HUDEP-2 (cell line): ENCODE data around the gene RXFP4.
"Not testable (repeated sequence)": the region's sequence is repeated elsewhere in the genome, so short reads cannot be mapped to it uniquely, and the experiment has no call there.

Experiments
- DNase-seq, 76 experiments: peaks; one replicate each; lab custom pipeline; 2025; ENCODE audit not compliant: unreplicated experiment in 76 of 76; lab: John Stamatoyannopoulos, UW

RXFP4 gene

DNA sequence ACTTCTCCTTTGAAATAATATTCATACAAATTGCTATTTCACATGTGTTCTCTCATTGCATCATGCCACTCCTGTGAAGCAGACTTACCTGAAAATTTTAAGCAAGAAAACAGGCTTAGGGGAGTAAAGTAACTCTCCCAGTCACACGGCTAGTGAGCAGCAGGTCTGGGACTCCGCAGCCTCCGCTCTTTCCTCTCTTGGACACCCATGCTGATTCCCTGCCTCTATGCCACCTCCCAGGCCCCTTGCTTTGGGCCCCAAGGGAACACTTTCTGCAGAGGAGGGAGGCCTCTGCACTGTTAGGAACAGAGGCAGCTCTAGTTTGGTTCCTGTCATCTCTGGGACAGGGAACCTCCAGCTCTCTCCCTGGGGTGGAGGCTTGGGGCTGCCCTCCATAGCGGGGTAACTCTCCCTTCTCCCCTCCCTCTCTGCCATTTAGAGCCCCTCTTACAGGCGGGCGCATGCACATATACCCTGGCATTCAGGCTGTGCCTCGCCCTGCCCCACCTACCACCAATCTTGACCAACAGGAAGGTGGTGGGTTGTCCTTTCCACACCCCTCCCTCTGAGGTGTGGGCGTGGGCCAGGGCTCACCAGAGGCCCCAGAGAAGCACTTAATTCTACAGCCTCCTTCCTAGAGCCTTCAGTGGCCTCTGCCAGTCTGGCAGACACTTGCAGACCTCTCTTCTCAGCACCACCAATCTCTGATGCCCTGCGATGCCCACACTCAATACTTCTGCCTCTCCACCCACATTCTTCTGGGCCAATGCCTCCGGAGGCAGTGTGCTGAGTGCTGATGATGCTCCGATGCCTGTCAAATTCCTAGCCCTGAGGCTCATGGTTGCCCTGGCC is at the start of gene RXFP4:
RXFP4 (plus strand) TSS at position 646 of the 852 bp plus-strand sequence; CDS start at position 718, 72 bp downstream.
- peak in 24 of 76 experiments; percentile 5 to 45 (median 23) for DNase-seq

GRCh38 chr1:155892796-155893195 is 48.6 kb upstream of the RXFP4 start:
- DNase-seq = no peak

- no peak for DNase-seq
These were observed 47.9 kb upstream of the RXFP4 start for GRCh38 chr1:155893389-155894142.

- DNase-seq = not testable (repeated sequence)
These were observed 45.8 kb upstream of the RXFP4 start for GRCh38 chr1:155895617-155896016.

DNA sequence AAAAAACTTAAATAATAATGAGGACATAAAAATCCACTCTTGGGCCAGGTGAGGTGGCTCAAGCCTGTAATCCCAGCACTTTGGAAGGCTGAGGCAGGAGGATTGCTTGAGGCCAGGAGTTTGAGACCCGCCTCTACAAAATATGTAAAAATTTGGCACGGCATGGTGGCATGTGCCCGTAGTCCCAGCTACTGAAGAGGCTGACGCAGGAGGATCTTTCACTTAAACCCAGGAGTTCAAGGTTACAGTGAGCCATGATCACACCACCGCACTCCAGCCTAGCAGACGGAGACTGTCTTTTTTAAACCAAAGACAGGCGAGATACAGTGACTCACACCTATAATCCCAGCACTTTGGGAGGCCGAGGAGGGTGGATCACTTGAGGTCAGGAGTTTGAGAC is 45.0 kb upstream of the RXFP4 start:
- DNase-seq = not testable (repeated sequence)

DNA sequence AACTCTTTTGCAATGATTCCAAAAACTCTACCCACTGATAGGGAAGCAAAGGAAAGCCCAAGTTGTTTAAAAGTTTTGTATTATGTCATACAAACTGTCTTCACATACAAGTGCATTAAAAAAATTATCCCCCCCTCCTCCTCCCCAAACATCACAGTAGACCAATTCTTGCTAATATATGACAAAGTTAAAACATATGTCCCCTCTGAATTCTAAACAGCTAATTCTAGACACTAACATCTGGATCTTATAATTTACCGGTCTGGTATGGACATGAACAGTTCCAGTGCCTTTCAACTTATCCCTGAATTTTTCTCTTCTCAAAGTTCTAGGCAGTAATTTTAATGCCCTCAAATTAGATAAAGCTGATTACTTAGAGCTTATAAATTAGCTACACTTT is 43.7 kb upstream of the RXFP4 start:
- no peak for DNase-seq

DNA sequence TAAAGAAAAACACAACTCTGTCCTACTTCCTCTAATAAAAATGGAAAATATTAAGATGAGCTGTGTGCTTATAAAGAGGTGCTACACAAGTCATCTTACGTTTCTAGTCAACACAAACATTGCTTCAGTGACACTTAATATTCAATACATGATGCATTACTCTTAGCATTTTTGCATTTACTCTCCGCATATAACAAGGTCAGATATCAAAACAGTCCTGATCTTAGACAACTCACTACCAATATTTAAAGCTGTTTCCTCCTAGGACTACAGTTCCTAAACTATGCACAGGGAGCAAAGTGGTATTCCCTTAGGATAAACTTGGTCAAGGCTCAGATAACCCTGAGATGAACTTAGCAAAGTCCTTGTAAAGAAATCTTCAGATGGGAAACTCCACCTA is 42.5 kb upstream of the RXFP4 start:
- DNase-seq = no peak

DNA sequence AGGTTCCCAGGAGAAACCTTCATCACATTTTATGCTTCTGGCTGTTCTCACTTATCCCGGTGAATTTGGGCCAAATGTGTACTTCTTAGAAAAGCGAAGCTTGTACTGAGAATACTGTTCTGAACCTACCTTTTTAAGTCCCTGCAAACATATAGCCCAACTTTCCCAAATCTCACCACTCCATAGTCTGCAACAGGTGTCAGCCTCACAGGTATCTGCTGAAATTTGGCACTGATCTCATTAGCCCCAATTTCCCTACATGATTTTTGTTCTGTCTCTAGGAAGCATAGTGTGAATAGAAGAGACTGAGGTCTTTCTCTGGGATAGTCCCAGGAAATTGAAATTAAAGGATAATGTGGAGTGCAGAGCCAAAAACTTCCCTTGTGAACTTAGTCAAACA is 41.8 kb upstream of the RXFP4 start:
- DNase-seq = no peak

GRCh38 chr1:155900161-155900560 is 41.3 kb upstream of the RXFP4 start:
- DNase-seq = peak in 13 of 76 experiments; percentile 3 to 61 (median 21)

DNA sequence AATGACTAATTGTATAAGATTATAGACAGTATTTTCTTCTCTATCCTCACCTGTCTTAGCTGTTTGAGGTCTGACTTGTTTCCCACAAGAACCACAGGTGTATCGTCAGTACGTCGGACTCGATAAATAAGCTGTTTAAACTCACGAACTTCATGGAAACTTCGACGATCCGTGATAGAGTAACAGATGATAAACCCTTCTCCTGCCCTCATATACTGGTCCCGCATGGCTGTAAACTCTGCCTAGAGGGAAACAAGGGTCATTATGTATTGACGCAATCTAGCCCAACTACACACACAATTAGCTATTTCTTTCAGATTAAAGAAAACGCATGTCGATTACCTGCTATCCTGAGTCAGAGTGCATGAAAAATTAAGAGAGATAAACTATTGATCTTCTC is 37.2 kb upstream of the RXFP4 start:
- no peak for DNase-seq

- DNase-seq = no peak
These were observed 31.5 kb upstream of the RXFP4 start for GRCh38 chr1:155909894-155910293.

DNA sequence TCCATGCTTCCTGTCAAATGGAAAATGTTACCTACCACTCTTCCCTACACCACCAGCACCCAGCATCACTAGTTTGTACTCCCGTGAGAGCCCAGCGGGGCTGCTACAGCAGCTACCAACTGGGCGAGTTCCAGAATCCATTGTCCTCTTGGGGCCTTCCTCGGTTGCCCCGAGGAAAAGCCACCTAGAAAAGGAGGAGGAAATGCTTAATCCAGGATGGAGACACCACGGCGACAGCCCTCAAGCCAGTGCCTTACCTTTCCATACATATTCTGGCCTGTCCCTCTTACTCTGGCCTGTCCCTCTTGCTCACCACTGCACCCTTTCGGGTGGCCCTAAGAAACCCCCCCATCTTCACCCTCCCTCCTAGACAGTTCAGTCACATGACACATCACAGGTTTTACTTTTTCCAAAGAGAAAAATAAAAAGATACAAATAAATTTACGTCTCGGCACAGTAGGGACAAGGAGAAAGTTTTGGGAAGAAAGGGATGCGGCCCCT is 30.8 kb upstream of the RXFP4 start:
- DNase-seq = peak in 3 of 76 experiments; percentile 2 to 6 (median 4)

- DNase-seq = peak in 73 of 76 experiments; percentile 17 to 89 (median 69)
These were observed 30.0 kb upstream of the RXFP4 start, which contains the start of gene RIT1 for GRCh38 chr1:155911156-155912055. Gene RIT1 (minus strand): TSS chr1:155911349. CDS start chr1:155910761, 588 bp downstream.

DNA sequence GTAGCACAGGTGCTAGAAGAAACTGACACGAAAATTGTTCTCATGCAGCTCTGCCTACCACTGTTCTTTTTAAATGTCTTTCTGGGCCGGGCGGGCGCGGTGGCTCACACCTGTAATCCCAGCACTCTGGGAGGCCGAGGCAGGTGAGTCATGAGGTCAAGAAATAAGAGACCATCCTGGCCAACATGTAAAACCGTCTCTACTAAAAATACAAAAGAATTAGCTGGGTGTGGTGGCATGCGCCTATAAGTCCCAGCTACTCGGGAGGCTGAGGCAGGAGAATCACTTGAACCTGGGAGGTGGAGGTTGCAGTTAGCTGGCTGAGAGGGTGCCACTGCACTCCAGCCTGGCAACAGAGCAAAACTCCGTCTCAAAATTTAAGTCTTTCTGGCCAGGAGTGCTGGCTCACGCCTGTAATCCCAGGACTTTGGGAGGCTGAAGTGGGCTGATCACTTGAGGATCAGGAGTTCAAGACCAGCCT is 29.3 kb upstream of the RXFP4 start:
- DNase-seq = peak in 1 of 76 experiments; percentile 4

GRCh38 chr1:155913969-155914757 is 27.3 kb upstream of the RXFP4 start:
- DNase-seq = no peak

- no peak for DNase-seq
These were observed 22.8 kb upstream of the RXFP4 start for GRCh38 chr1:155918660-155919059.

DNA sequence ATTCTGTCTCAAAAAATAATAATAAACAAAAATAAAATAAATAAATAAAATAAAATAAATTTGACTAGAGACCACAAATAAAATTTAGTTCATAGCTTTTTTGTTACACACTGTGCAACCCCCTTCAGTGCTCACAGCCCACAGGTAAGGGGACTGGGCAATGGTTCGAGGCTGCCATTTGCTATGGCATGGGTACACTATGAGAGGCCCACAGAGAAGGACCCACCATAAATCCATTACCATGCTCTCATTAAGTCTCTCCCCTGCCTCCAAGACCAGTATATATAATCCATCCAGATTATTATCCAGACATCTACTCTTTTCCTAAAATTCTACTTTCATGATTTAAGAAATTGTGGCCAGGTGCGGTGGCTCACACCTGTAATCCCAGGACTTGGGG is 21.6 kb upstream of the RXFP4 start:
- no peak for DNase-seq

DNA sequence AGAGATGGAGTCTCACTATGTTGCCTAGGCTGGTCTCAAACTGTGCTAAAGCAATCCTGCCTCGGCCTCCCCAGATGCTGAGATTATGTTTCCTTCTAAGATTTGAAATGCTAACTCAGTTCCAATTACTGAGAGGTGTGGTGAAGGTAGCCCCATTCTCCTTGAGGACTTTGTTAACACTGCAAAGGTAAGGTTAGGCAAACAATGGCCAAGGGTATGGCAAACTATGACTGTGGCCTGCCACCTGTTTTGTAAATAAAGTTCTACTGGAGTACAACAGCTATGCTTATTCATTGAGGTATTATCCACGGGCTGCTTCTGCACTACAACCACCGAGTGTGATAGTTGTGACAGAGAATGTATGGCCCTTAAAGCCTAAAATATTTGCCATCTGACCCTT is 20.7 kb upstream of the RXFP4 start:
- no peak for DNase-seq

- no peak for DNase-seq
These were observed 15.9 kb upstream of the RXFP4 start for GRCh38 chr1:155925506-155925905.
